HG03354 (cell line): ENCODE data around the gene CAB39L.

Source experiments
- ATAC-seq: cut with Tn5 transposase; IDR thresholded peaks from one replicate; pipeline ENCODE4 v1.9.1; 2021; ENCODE audit warnings: mild to moderate bottlenecking; ENCODE audit not compliant: unreplicated experiment, poor library complexity, severe bottlenecking

Gene CAB39L

GRCh38 chr13:49443704-49444523, at the start of gene CAB39L, which contains the start of gene SETDB2:
CAB39L (minus strand) TSS chr13:49444064; CDS start chr13:49382910, 61,154 bp downstream.
SETDB2 (plus strand) TSS chr13:49444274; CDS start chr13:49451894, 7,620 bp downstream.
- peak; percentile 95 for ATAC-seq

- no peak for ATAC-seq
Observed at GRCh38 chr13:49488563-49488962, 44.7 kb upstream of the CAB39L start.

GRCh38 chr13:49481788-49482187, 37.9 kb upstream of the CAB39L start:
- no peak for ATAC-seq

GRCh38 chr13:49476529-49476928, 32.7 kb upstream of the CAB39L start:
- ATAC-seq: no peak

- ATAC-seq: no peak
Observed at GRCh38 chr13:49472186-49472585, 28.3 kb upstream of the CAB39L start.

- no peak for ATAC-seq
Observed at GRCh38 chr13:49466292-49466838, 22.5 kb upstream of the CAB39L start.

GRCh38 chr13:49464621-49465325, 20.9 kb upstream of the CAB39L start:
- no peak for ATAC-seq

- ATAC-seq: no peak
Observed at GRCh38 chr13:49464085-49464484, 20.2 kb upstream of the CAB39L start.

GRCh38 chr13:49459580-49459979, 15.7 kb upstream of the CAB39L start:
- no peak for ATAC-seq

- ATAC-seq: no peak
Observed at GRCh38 chr13:49457221-49457620, 13.4 kb upstream of the CAB39L start.

GRCh38 chr13:49456156-49456555, 12.3 kb upstream of the CAB39L start:
- no peak for ATAC-seq

GRCh38 chr13:49455007-49455398, 11.1 kb upstream of the CAB39L start:
- peak; percentile 45 for ATAC-seq

- peak; percentile 96 for ATAC-seq
Observed at GRCh38 chr13:49454388-49455006, 10.6 kb upstream of the CAB39L start.

GRCh38 chr13:49453465-49453864, 9.6 kb upstream of the CAB39L start:
- no peak for ATAC-seq

GRCh38 chr13:49452725-49453457, 9.0 kb upstream of the CAB39L start:
- no peak for ATAC-seq

GRCh38 chr13:49450105-49450819, 6.4 kb upstream of the CAB39L start:
- no peak for ATAC-seq

GRCh38 chr13:49448753-49449152, 4.9 kb upstream of the CAB39L start:
- no peak for ATAC-seq

GRCh38 chr13:49446473-49446872, 2.6 kb upstream of the CAB39L start:
- ATAC-seq: no peak
